ENCODE results near the gene XK. TPM values are rescaled to one million over a fixed set of nuclear protein-coding genes. Genes with fewer than 3 reads are reported as not detected.

The XK gene
- total and polyA plus RNA-seq, 2 donors from 2014 or later: 0.73 to 1.3 TPM

GRCh38 chrX:37717708-37718107 is 32.1 kb downstream of the XK start:
- DNase-seq (no peak), FAIRE-seq (peak; percentile 29)
- no peak overlapping the region for H3K4me3 ChIP-seq (ENCODE audit: low read length in 3 of 3)
- no peaks in the 10 kb centered on the region for H3K4me1 ChIP-seq (ENCODE audit: control insufficient read depth in 2 of 3, insufficient read depth in 2 of 3, low read depth in 1 of 3, low read length in 3 of 3)
- no peak overlapping the region for H3K9ac ChIP-seq (ENCODE audit: low read length in 3 of 3)
- no peak overlapping the region for H3K27ac ChIP-seq (ENCODE audit: low read depth in 2 of 2, low read length in 2 of 2)
- intact Hi-C loops (cut with DNase I): no loop called here
- no peak for TF ChIP-seq CTCF (IDR thresholded peaks at IDR 0.05; ENCODE audit: borderline replicate concordance, extremely low read depth, insufficient read depth)
- no peaks in the 10 kb centered on the region for H3K36me3 ChIP-seq (ENCODE audit: control insufficient read depth in 2 of 3, insufficient read depth in 3 of 3, low read length in 3 of 3)
- H3K27me3 ChIP-seq (ENCODE audit: control insufficient read depth, insufficient read depth, low read length): no peaks in the 10 kb centered on the region
- no peaks in the 10 kb centered on the region for H3K9me3 ChIP-seq (ENCODE audit: control insufficient read depth in 2 of 3, insufficient read depth in 1 of 3, low read length in 3 of 3)

GRCh38 chrX:37722595-37722994 is 37.0 kb downstream of the XK start:
- Histone ChIP-seq H3K9ac (ENCODE audit: low read length in 3 of 3) (no peak overlapping the region), H3K9me3 (ENCODE audit: control insufficient read depth in 2 of 3, insufficient read depth in 1 of 3, low read length in 3 of 3) (no peaks in the 10 kb centered on the region), H3K4me1 (ENCODE audit: control insufficient read depth in 2 of 3, insufficient read depth in 2 of 3, low read depth in 1 of 3, low read length in 3 of 3) (no peaks in the 10 kb centered on the region), H3K27me3 (ENCODE audit: control insufficient read depth, insufficient read depth, low read length) (no peaks in the 10 kb centered on the region), H3K36me3 (ENCODE audit: control insufficient read depth in 2 of 3, insufficient read depth in 3 of 3, low read length in 3 of 3) (no peaks in the 10 kb centered on the region), H3K27ac (ENCODE audit: low read depth in 2 of 2, low read length in 2 of 2) (no peak overlapping the region), H3K4me3 (ENCODE audit: low read length in 3 of 3) (no peak overlapping the region)
- DNase-seq (no peak), FAIRE-seq (no peak)
- no peak for TF ChIP-seq CTCF (IDR thresholded peaks at IDR 0.05; ENCODE audit: borderline replicate concordance, extremely low read depth, insufficient read depth)
- intact Hi-C loops (cut with DNase I): no loop called here

- DNase-seq (no peak), FAIRE-seq (no peak)
- no peak overlapping the region for H3K9ac ChIP-seq (ENCODE audit: low read length in 3 of 3)
- H3K27me3 ChIP-seq (ENCODE audit: control insufficient read depth, insufficient read depth, low read length): no peaks in the 10 kb centered on the region
- no peak overlapping the region for H3K27ac ChIP-seq (ENCODE audit: low read depth in 2 of 2, low read length in 2 of 2)
- intact Hi-C loops (cut with DNase I): no loop called here
- H3K4me3 ChIP-seq (ENCODE audit: low read length in 3 of 3): no peak overlapping the region
- TF ChIP-seq CTCF (IDR thresholded peaks at IDR 0.05; ENCODE audit: borderline replicate concordance, extremely low read depth, insufficient read depth): no peak
- H3K9me3 ChIP-seq (ENCODE audit: control insufficient read depth in 2 of 3, insufficient read depth in 1 of 3, low read length in 3 of 3): no peaks in the 10 kb centered on the region
- no peaks in the 10 kb centered on the region for H3K36me3 ChIP-seq (ENCODE audit: control insufficient read depth in 2 of 3, insufficient read depth in 3 of 3, low read length in 3 of 3)
- no peaks in the 10 kb centered on the region for H3K4me1 ChIP-seq (ENCODE audit: control insufficient read depth in 2 of 3, insufficient read depth in 2 of 3, low read depth in 1 of 3, low read length in 3 of 3)
Measured at GRCh38 chrX:37726346-37726745, 40.8 kb downstream of the XK start.

GRCh38 chrX:37745354-37745753 is 59.8 kb downstream of the XK start:
- H3K4me3 ChIP-seq (ENCODE audit: low read length in 3 of 3): no peak overlapping the region
- peak; percentile 60 to 83 (median 71) for DNase-seq
- H3K9ac ChIP-seq (ENCODE audit: low read length in 3 of 3): no peak overlapping the region
- intact Hi-C loops (cut with DNase I): no loop called here
- no peaks in the 10 kb centered on the region for H3K36me3 ChIP-seq (ENCODE audit: control insufficient read depth in 2 of 3, insufficient read depth in 3 of 3, low read length in 3 of 3)
- TF ChIP-seq CTCF (IDR thresholded peaks at IDR 0.05; ENCODE audit: borderline replicate concordance, extremely low read depth, insufficient read depth): peak; percentile 83
- no peak overlapping the region for H3K27ac ChIP-seq (ENCODE audit: low read depth in 2 of 2, low read length in 2 of 2)
- no peaks in the 10 kb centered on the region for H3K27me3 ChIP-seq (ENCODE audit: control insufficient read depth, insufficient read depth, low read length)
- H3K4me1 ChIP-seq (ENCODE audit: control insufficient read depth in 2 of 3, insufficient read depth in 2 of 3, low read depth in 1 of 3, low read length in 3 of 3): no peaks in the 10 kb centered on the region
- no peaks in the 10 kb centered on the region for H3K9me3 ChIP-seq (ENCODE audit: control insufficient read depth in 2 of 3, insufficient read depth in 1 of 3, low read length in 3 of 3)
- FAIRE-seq: peak; percentile 98
